ENCODE data around the gene ARHGAP33.

GRCh38 chr19:35775298-35776101 lies at the start of gene ARHGAP33:
- TF ChIP-seq SRF (IDR thresholded peaks at IDR 0.05; ENCODE audit: low read depth, low read length) = no peak
- TF ChIP-seq MAX (IDR thresholded peaks at IDR 0.05) = peak; percentile 39; the same call in 1 of the 2 replicates
- TF ChIP-seq EZH2 (IDR thresholded peaks at IDR 0.05; ENCODE audit: low read depth, low read length, severe bottlenecking) = no peak
- no peak for TF ChIP-seq EP300 (IDR thresholded peaks at IDR 0.05; ENCODE audit: borderline replicate concordance in 1 of 2, low read depth in 2 of 2, low read length in 2 of 2)
- no peak for TF ChIP-seq HDAC6 (IDR thresholded peaks at IDR 0.05; ENCODE audit: low read depth, low read length)
- no peak for TF ChIP-seq BRCA1 (IDR thresholded peaks at IDR 0.05; ENCODE audit: low read depth, low read length)
- TF ChIP-seq CTCF (IDR thresholded peaks at IDR 0.05; ENCODE audit: control extremely low read depth in 1 of 3, insufficient read depth in 1 of 3, low read depth in 1 of 3, low read length in 3 of 3) = no peak; a peak in 1 of 4 replicates
- no peak for TF ChIP-seq POLR2A (IDR thresholded peaks at IDR 0.05; ENCODE audit: control extremely low read depth in 1 of 2, low read depth in 2 of 2, low read length in 2 of 2)
- TF ChIP-seq KDM1A (IDR thresholded peaks at IDR 0.05; ENCODE audit: borderline replicate concordance, low read length) = no peak
- TF ChIP-seq ZNF274 (IDR thresholded peaks at IDR 0.05; ENCODE audit: borderline replicate concordance, extremely low read depth, low read length) = no peak
- TF ChIP-seq GABPA (IDR thresholded peaks at IDR 0.05; ENCODE audit: borderline replicate concordance, insufficient read depth, low read length) = no peak
- TF ChIP-seq HDAC2 (IDR thresholded peaks at IDR 0.05; ENCODE audit: borderline replicate concordance in 1 of 2, low read depth in 2 of 2, low read length in 2 of 2) = peak; percentile 63 to 71; a peak in 2 of 4 replicates
- TF ChIP-seq EGR1 (IDR thresholded peaks at IDR 0.05; ENCODE audit: borderline replicate concordance, low read depth, low read length) = peak; percentile 53; the same call in 1 of the 2 replicates
